ENCODE measurements around the gene HGF. TPM values are rescaled to one million over a fixed set of nuclear protein-coding genes. Genes with fewer than 3 reads are reported as not detected.

HGF gene
- total and polyA plus RNA-seq, 2 of the 13 experiments (the other 11 are each of a cell fraction or from before 2014, with no cell fraction given), result not detected

DNA sequence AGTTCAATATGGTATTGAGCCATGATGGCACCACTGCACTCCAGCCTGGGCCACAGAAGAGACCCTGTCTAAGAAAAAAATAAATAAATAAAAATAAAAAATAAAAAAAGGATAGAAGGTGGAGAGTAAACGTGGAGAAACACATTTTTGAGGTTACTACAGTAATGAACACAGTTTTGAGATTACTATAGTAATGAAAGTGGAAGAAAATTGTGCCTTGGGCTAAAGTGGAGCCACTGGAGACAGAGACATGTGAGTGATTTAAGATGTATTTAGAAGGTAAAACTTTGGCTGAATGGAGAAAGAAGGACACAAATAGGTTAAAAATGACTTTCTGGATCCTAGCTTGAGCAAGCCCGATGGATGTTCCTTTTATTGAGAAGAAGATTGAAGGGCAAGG, 76.8 kb downstream of the HGF start (continued):
- TF ChIP-seq MATR3 (CRISPR knock-in tag; IDR thresholded peaks at IDR 0.05) (no peak), KAT8 (CRISPR knock-in tag; IDR thresholded peaks at IDR 0.05) (no peak), DDIT3 (CRISPR knock-in tag; IDR thresholded peaks at IDR 0.05) (no peak), ZNF121 (CRISPR knock-in tag; IDR thresholded peaks at IDR 0.05) (no peak), NCOR1 (IDR thresholded peaks at IDR 0.05; ENCODE audit: borderline replicate concordance, low read length) (no peak), HDAC1 (CRISPR knock-in tag; IDR thresholded peaks at IDR 0.05) (no peak), ZBTB3 (CRISPR knock-in tag; IDR thresholded peaks at IDR 0.05; ENCODE audit: borderline replicate concordance, low read depth) (no peak)
- TF ChIP-seq, protein P1, sequence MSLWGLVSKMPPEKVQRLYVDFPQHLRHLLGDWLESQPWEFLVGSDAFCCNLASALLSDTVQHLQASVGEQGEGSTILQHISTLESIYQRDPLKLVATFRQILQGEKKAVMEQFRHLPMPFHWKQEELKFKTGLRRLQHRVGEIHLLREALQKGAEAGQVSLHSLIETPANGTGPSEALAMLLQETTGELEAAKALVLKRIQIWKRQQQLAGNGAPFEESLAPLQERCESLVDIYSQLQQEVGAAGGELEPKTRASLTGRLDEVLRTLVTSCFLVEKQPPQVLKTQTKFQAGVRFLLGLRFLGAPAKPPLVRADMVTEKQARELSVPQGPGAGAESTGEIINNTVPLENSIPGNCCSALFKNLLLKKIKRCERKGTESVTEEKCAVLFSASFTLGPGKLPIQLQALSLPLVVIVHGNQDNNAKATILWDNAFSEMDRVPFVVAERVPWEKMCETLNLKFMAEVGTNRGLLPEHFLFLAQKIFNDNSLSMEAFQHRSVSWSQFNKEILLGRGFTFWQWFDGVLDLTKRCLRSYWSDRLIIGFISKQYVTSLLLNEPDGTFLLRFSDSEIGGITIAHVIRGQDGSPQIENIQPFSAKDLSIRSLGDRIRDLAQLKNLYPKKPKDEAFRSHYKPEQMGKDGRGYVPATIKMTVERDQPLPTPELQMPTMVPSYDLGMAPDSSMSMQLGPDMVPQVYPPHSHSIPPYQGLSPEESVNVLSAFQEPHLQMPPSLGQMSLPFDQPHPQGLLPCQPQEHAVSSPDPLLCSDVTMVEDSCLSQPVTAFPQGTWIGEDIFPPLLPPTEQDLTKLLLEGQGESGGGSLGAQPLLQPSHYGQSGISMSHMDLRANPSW (CRISPR knock-in tag; IDR thresholded peaks at IDR 0.05; ENCODE audit: borderline replicate concordance), result no peak

DNA sequence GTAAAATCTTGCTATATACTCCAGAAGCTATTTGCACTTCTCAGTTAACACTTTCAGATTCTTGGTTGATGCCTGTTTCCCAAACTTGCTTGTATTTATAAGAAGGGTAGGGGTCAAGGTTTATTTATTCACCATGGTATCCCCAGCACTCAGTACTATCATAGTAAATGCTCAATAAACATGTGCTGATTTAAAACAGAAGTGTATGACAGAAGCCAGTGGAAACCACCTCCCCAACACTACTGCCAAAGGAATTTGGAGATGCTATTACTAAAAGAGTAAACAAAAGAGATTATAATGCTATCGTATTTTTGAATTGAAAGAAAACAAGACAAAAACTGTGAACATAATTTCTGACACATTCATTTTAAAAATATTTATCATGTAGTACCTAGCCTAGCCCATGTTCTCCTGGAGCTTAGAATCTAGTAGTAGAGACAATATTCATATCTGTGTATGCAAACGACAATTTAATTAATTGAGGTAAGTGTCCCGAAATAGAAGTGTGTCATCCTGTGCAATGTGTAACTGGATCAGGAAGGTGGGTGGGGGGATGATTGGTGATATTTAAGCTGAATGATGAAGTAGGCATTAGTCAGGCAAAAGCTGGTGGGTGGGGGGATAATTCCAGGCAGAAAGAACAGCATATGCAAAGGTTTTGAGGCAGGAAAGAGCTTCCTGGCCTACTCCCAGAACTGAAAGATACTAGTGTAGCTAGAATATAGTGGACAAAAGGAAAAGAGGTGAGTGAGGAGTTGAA, 77.5 kb downstream of the HGF start:
- ChIA-PET CTCF (ENCODE audit: low intra/inter-chr PET ratio, low total read pairs) (no interaction called here), POLR2A (no interaction called here)
- in situ Hi-C loops (cut with HindIII; ENCODE audit: extremely low pct_ligation_motif_present, low pct_unique_long_range_greater_than_20kb) (no loop called here), intact Hi-C loops (cut with micrococcal nuclease; ENCODE audit: unreplicated experiment) (no loop called here)
- Histone ChIP-seq H3K4me3 (replicated peaks in 1 of 3; ENCODE audit: insufficient read depth in 1 of 3, low read depth in 2 of 3, low read length in 3 of 3) (no peak overlapping the region), H3K9ac (ENCODE audit: insufficient read depth, low read depth, low read length) (no peak overlapping the region), H4K20me1 (ENCODE audit: insufficient read depth, low read length) (no peaks in the 10 kb centered on the region), H3K79me2 (ENCODE audit: insufficient read depth, low read length) (no peaks in the 10 kb centered on the region), H3K27ac (ENCODE audit: extremely low read length, insufficient read depth, low read length) (no peak overlapping the region), H3K36me3 (replicated peaks in 1 of 2; ENCODE audit: control insufficient read depth in 1 of 2, insufficient read depth in 2 of 2, low read length in 2 of 2) (no peaks in the 10 kb centered on the region), H3K4me2 (ENCODE audit: low read depth, low read length) (no peak overlapping the region), H3K4me1 (ENCODE audit: insufficient read depth, low read length) (no peaks in the 10 kb centered on the region), H3K9me3 (ENCODE audit: low read length) (no peaks in the 10 kb centered on the region), H2AFZ (ENCODE audit: low read length) (no peak overlapping the region), H3K27me3 (ENCODE audit: control insufficient read depth in 1 of 2, insufficient read depth in 2 of 2, low read length in 2 of 2) (no peaks in the 10 kb centered on the region)
- BruUV-seq (replicated peaks), result no TSS peak
- 0% methylated on average over 3 of the region's 3 CpGs for WGBS (ENCODE audit: low lambda C conversion rate)
- ATAC-seq, result no peak
- DNase-seq (ENCODE audit: low spot score), result no peak
- FAIRE-seq, result no peak
- TF ChIP-seq THAP7 (CRISPR knock-in tag; IDR thresholded peaks at IDR 0.05) (no peak), SMAD1 (CRISPR knock-in tag; IDR thresholded peaks at IDR 0.05; ENCODE audit: borderline replicate concordance, low read depth) (no peak), ZNF124 (CRISPR knock-in tag; IDR thresholded peaks at IDR 0.05) (no peak), U2AF1 (optimal IDR thresholded peaks at IDR 0.05; ENCODE audit: low read depth, low read length) (no peak), ATF4 (CRISPR knock-in tag; IDR thresholded peaks at IDR 0.05) (no peak), PHB2 (IDR thresholded peaks at IDR 0.05; ENCODE audit: partially characterized antibody) (no peak), BHLHE40 (IDR thresholded peaks at IDR 0.05; ENCODE audit: low read length) (no peak), ARHGAP35 (CRISPR knock-in tag; IDR thresholded peaks at IDR 0.05; ENCODE audit: borderline replicate concordance) (no peak), POLR2A (IDR thresholded peaks at IDR 0.05; ENCODE audit: insufficient read depth in 1 of 2, low read depth in 2 of 2, low read length in 2 of 2) (no peak), SIX1 (CRISPR knock-in tag; IDR thresholded peaks at IDR 0.05; ENCODE audit: borderline replicate concordance) (no peak)
- TF ChIP-seq, protein P2, sequence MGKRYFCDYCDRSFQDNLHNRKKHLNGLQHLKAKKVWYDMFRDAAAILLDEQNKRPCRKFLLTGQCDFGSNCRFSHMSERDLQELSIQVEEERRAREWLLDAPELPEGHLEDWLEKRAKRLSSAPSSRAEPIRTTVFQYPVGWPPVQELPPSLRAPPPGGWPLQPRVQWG (CRISPR knock-in tag; IDR thresholded peaks at IDR 0.05; ENCODE audit: borderline replicate concordance, low read depth), result no peak

Data from HepG2 (cell line).